Prostate gland (tissue), 2 donors: Measurements from ENCODE around the gene AIPL1. TPM values are rescaled to one million over a fixed set of nuclear protein-coding genes. Genes with fewer than 3 reads are reported as not detected.

Experiments
- DNase-seq: peaks from one replicate; pipeline ENCODE4 v3.0.0-alpha.2; 2019; ENCODE audit warnings: low spot score
- H3K27ac ChIP-seq, 2 donors: fragments of 200-600 bp; sonication (generic); 2 replicates each; pipeline ENCODE4 v1.5.1; 2017 to 2019
- H3K27me3 ChIP-seq: fragments of 200-600 bp; sonication (generic); replicated peaks from 2 replicates; pipeline ENCODE4 v1.5.1; 2019; ENCODE audit not compliant: insufficient read depth
- H3K36me3 ChIP-seq, 2 donors: fragments of 200-600 bp; sonication (generic); 1 replicate in 1 of 2; 2 replicates in 1 of 2; pipeline versions ENCODE4 v1.5.1 to v1.8.1; 2017 to 2019
- H3K4me1 ChIP-seq: fragments of 200-600 bp; sonication (generic); replicated peaks from 2 replicates; pipeline ENCODE4 v1.5.1; 2019
- H3K4me3 ChIP-seq, 2 donors: fragments of 200-600 bp; sonication (generic); 2 replicates each; pipeline ENCODE4 v1.5.1; 2017 to 2019
- H3K9me3 ChIP-seq: fragments of 200-600 bp; sonication (generic); 2 replicates; pipeline ENCODE4 v1.5.1; 2017
- POLR2A ChIP-seq: fragments of 450-650 bp; IDR thresholded peaks from one replicate; pipeline ENCODE4 v1.6.1; 2016; ENCODE audit warnings: antibody characterized with exemption, mild to moderate bottlenecking
- POLR2AphosphoS5 ChIP-seq: sonication (generic); formaldehyde crosslinking; IDR thresholded peaks from one replicate; pipeline ENCODE4 v1.6.1; 2017; ENCODE audit warnings: antibody characterized with exemption
- WGBS: methylation state at CpG from one replicate; pipeline ENCODE4 v1.1.5; 2018; 5-methylcytosine and 5-hydroxymethylcytosine counted together
- intact Hi-C: fragments of 100-400 bp; cut with DNase I; formaldehyde crosslinking; loops from one replicate; pipeline ENCODE4 v1.14.2; 2022
- total RNA-seq, 2 donors: library from RNA; depleted of rRNA; stranded (reverse); fragments of >200 nt; gene quantifications; one replicate each; pipeline ENCODE4 v1.1.0, GENCODE V29; 2016
- TF ChIP-seq, protein P1 (sequence below), 4 experiments: fragments of 200-600 bp in 2 of 4; fragments of 450-650 bp in 2 of 4; sonication (generic) in 2 of 4; IDR thresholded peaks; 1 replicate in 3 of 4; 2 replicates in 1 of 4; pipeline ENCODE4 v1.5.1; 2016 to 2019; ENCODE audit warnings: antibody characterized with exemption in 4 of 4, mild to moderate bottlenecking in 2 of 4, moderate library complexity in 2 of 4

AIPL1 gene
- total RNA-seq, 2 donors from 2014 or later = not detected

DNA sequence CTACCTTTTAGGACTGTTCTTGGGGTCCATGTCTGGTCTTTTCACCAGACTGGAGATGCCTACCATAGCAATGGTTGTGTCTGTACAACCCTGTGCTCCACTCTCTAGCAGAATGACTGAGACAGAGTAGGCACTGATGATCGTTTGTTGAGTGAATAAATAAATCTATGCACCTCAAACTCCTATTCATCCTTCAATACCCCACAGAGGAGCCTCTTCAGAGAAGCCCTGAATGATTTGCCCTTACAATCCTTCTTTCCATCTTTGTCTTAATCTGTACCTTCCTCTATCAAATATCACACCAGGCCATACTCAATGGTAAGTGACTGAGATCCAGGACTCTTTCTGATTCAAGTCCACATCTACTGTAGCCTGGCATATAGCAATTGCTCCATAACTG lies 32.6 kb upstream of the AIPL1 start:
- no peaks in the 10 kb centered on the region for H3K36me3 ChIP-seq
- no peak for TF ChIP-seq POLR2AphosphoS5
- WGBS = 88% methylated on average over 1 of the region's 1 CpG

DNA sequence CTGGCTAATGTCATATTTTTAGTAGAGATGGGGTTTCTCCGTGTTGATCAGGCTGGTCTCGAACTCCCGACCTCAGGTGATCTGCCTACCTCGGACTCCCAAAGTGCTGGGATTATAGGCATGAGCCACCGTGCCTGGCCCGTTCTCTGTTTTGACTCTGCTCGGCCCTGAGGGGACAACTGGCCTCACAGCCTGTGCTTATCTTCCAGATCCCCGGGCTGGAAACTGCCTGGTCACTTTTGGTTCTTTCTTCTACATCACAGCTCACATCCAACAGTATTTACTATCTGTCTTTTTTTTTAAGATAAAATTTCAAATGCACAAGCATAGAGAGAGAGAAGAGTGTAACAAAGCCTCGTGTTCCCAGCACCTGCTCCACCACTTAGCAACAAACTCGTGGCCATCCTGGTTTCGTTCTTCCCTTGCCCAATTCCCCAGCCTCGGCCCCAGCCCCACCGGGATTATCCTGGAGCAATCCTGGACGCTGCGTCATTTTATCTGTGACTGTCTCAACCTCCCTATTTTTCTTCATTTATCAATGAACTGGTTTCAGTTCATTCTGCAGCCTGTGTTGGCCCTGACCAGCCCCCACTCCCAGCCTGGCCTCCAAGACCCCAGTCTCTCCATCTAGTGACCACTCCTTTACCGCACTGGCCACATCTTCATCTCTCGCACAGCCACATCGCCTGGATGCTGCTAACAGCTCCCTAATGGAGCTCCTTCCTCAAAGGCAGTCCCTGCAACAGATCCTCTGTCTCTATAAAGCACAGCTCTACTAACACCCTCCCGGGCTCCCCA lies 30.5 kb upstream of the AIPL1 start:
- no peak overlapping the region for H3K27ac ChIP-seq
- H3K9me3 ChIP-seq = no peaks in the 10 kb centered on the region
- DNase-seq = no peak
- intact Hi-C loops = no loop called here
- H3K4me3 ChIP-seq = no peak overlapping the region
- H3K36me3 ChIP-seq = no peaks in the 10 kb centered on the region
- H3K4me1 ChIP-seq = no peaks in the 10 kb centered on the region
- WGBS = 77% methylated on average over 19 of the region's 19 CpGs
- H3K27me3 ChIP-seq = no peaks in the 10 kb centered on the region
- TF ChIP-seq, protein P1, sequence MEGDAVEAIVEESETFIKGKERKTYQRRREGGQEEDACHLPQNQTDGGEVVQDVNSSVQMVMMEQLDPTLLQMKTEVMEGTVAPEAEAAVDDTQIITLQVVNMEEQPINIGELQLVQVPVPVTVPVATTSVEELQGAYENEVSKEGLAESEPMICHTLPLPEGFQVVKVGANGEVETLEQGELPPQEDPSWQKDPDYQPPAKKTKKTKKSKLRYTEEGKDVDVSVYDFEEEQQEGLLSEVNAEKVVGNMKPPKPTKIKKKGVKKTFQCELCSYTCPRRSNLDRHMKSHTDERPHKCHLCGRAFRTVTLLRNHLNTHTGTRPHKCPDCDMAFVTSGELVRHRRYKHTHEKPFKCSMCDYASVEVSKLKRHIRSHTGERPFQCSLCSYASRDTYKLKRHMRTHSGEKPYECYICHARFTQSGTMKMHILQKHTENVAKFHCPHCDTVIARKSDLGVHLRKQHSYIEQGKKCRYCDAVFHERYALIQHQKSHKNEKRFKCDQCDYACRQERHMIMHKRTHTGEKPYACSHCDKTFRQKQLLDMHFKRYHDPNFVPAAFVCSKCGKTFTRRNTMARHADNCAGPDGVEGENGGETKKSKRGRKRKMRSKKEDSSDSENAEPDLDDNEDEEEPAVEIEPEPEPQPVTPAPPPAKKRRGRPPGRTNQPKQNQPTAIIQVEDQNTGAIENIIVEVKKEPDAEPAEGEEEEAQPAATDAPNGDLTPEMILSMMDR (IDR thresholded peaks at IDR 0.05) = no peak
- TF ChIP-seq POLR2A (no peak), POLR2AphosphoS5 (no peak)

More for the DNA sequence above, 32.6 kb upstream of the AIPL1 start:
- Histone ChIP-seq H3K4me3 (no peak overlapping the region), H3K27me3 (no peaks in the 10 kb centered on the region), H3K27ac (no peak overlapping the region), H3K4me1 (no peaks in the 10 kb centered on the region), H3K9me3 (no peaks in the 10 kb centered on the region)
- intact Hi-C loops = no loop called here
- no peak for DNase-seq

DNA sequence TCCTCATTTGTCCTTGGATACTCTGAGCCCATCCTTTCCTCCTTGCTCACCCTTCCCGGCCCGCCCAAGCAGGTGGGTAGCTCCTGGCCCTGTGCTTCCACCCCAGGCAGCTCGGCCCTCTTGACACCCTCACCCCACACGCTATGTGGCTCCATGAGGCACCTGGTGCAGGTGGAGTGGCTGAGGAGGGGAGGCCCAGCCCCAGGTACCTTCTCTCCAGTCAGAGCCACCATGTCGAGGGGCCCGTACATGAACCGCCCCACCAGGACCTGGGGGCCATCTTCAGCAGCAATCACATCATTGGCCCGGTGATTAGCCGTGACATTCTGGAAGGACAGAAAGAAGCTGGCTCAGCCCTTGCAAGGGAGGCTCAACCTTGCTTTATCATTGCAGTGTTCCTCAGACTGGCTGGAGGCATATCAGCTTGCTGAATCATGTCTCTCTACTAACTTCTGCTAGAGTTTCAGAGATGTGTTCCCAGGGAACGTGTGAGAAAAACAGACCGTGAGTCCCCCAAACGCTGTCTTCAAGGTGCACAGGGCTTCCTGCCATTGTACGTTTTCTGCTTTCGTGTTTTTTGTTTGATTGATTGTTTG lies 29.6 kb upstream of the AIPL1 start:
- H3K4me3 ChIP-seq = no peak overlapping the region
- H3K9me3 ChIP-seq = no peaks in the 10 kb centered on the region
- H3K4me1 ChIP-seq = no peaks in the 10 kb centered on the region
- no peak for DNase-seq
- intact Hi-C loops = no loop called here
- no peaks in the 10 kb centered on the region for H3K27me3 ChIP-seq
- no peaks in the 10 kb centered on the region for H3K36me3 ChIP-seq
- TF ChIP-seq, protein P1 (IDR thresholded peaks at IDR 0.05) = no peak
- no peak for TF ChIP-seq POLR2AphosphoS5
- no peak for TF ChIP-seq POLR2A
- H3K27ac ChIP-seq = no peak overlapping the region
- 91% methylated on average over 14 of the region's 14 CpGs for WGBS

DNA sequence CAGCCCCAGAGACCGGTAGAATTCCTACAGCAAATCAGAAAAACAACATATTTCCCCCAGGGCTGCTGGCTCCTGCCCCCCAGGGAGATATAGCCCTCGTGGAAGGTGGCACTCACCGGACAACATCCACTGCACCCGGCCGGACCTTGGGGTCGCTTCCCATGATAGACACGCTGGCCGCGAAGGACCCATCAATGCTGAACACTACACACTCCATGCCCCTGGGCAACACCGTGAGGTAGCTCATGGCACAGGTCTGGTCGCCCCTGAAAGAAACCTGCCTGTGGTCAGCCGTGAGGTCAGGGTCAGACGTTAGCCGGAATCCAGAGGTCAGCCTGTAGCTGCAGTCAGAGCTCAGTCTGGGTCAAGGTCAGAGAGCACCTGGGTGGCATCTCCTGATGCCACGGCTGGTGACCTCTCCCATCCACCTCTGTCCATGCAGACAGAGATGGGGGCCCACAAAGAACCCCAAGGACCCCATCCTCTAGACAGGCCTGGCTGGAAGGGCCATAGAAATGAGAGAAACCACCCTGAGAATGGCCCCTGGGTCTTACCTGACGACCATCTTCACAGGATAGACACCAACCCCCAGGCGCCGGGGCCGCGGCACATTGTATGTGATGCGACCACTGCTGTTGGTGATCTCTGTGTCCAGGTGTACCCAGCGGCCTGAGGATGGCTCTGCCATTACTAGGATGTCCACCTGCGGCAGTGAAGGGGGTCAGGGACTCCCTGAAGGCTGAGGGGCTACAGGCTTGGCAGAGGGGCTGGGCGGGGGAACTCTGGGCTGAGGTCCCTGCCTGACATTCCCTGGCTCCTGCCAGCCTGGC lies 28.9 kb upstream of the AIPL1 start:
- WGBS = 95% methylated on average over 24 of the region's 24 CpGs
- no peaks in the 10 kb centered on the region for H3K4me1 ChIP-seq
- intact Hi-C loops = no loop called here

DNA sequence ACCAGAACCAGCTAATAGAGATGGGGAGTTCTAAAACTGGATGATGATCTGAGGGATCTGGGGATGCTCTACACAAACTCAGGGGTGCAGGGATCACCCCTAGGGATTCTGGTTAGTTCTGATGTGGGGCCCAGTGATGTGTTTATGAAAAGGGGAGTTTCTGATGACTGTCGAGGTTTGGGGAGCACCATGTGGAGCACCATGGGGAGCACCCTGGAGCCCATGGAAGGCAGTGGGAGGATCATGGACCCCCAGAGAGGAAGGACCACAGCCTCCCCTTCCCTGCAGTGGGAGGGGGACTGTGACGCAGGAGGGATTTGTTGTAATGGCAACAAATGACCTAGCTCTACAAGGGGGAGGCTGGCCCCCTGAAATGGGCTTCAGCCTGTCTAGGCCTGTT lies 27.8 kb upstream of the AIPL1 start:
- Histone ChIP-seq H3K27ac (no peak overlapping the region), H3K4me3 (no peak overlapping the region), H3K9me3 (no peaks in the 10 kb centered on the region), H3K36me3 (no peaks in the 10 kb centered on the region), H3K27me3 (no peaks in the 10 kb centered on the region), H3K4me1 (no peaks in the 10 kb centered on the region)
- DNase-seq = no peak
- 85% methylated on average over 2 of the region's 2 CpGs for WGBS
- intact Hi-C loops = no loop called here
- no peak for TF ChIP-seq POLR2AphosphoS5
- TF ChIP-seq, protein P1 (IDR thresholded peaks at IDR 0.05) = no peak
- no peak for TF ChIP-seq POLR2A

More for the DNA sequence above, 28.9 kb upstream of the AIPL1 start:
- H3K9me3 ChIP-seq = no peaks in the 10 kb centered on the region
- no peaks in the 10 kb centered on the region for H3K27me3 ChIP-seq
- no peak for DNase-seq
- no peak overlapping the region for H3K4me3 ChIP-seq
- TF ChIP-seq POLR2AphosphoS5 (no peak), POLR2A (no peak)
- TF ChIP-seq, protein P1 (IDR thresholded peaks at IDR 0.05) = no peak
- no peaks in the 10 kb centered on the region for H3K36me3 ChIP-seq
- H3K27ac ChIP-seq = no peak overlapping the region
